ENCODE results near the gene PREB. TPM values are rescaled to one million over a fixed set of nuclear protein-coding genes. Genes with fewer than 3 reads are reported as not detected.

The PREB gene, protein sequence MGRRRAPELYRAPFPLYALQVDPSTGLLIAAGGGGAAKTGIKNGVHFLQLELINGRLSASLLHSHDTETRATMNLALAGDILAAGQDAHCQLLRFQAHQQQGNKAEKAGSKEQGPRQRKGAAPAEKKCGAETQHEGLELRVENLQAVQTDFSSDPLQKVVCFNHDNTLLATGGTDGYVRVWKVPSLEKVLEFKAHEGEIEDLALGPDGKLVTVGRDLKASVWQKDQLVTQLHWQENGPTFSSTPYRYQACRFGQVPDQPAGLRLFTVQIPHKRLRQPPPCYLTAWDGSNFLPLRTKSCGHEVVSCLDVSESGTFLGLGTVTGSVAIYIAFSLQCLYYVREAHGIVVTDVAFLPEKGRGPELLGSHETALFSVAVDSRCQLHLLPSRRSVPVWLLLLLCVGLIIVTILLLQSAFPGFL
- 112 and 119 TPM in 2 replicates for total RNA-seq (2016; rRNA removed; fragmentation: Illumina TruSeq; extraction: Trizol)
- 39.9 and 63.7 TPM in 2 replicates for total RNA-seq (2016; cell fraction: cytosol; rRNA removed; fragmentation: Illumina TruSeq; extraction: Trizol; ENCODE audit: low read depth)
- total RNA-seq (2016; cell fraction: insoluble cytoplasmic fraction; rRNA removed; fragmentation: Illumina TruSeq; extraction: Trizol): 110 and 115 TPM in 2 replicates
- 96.6 and 139 TPM in 2 replicates for total RNA-seq (2016; cell fraction: membrane; rRNA removed; fragmentation: Illumina TruSeq; extraction: Trizol)
- total RNA-seq (2016; cell fraction: nucleus; rRNA removed; fragmentation: Illumina TruSeq; extraction: Trizol): 53.1 and 57.3 TPM in 2 replicates
- polyA plus RNA-seq (2011; rRNA removed): 192 and 208 TPM in 2 replicates
- 183 and 221 TPM in 2 replicates for polyA plus RNA-seq (2011; cell fraction: cytosol; rRNA removed)
- polyA plus RNA-seq (2011; cell fraction: nucleus; rRNA removed): 169 and 222 TPM in 2 replicates
- polyA plus RNA-seq (2012): 99.5 and 112 TPM in 2 replicates
- polyA plus RNA-seq (2016; cell fraction: cytosol; fragmentation: Illumina TruSeq; extraction: Trizol; ENCODE audit: low read depth): 38.3 and 64.2 TPM in 2 replicates
- 119 and 122 TPM in 2 replicates for polyA plus RNA-seq (2016; cell fraction: insoluble cytoplasmic fraction; fragmentation: Illumina TruSeq; extraction: Trizol; ENCODE audit: low read depth)
- polyA plus RNA-seq (2016; cell fraction: membrane; fragmentation: Illumina TruSeq; extraction: Trizol; ENCODE audit: low read depth): 80.1 and 115 TPM in 2 replicates
- polyA plus RNA-seq (2016; cell fraction: nucleus; fragmentation: Illumina TruSeq; extraction: Trizol; ENCODE audit: insufficient read depth, low read depth): 90.6 and 93.2 TPM in 2 replicates
- polyA minus RNA-seq (2011; rRNA and poly(A)+ RNA removed; ENCODE audit: low replicate concordance): 178 and 487 TPM in 2 replicates
- polyA minus RNA-seq (2011; cell fraction: cytosol; rRNA and poly(A)+ RNA removed): 57.6 and 60.2 TPM in 2 replicates
- 52.7 and 73.4 TPM in 2 replicates for polyA minus RNA-seq (2011; cell fraction: nucleus; rRNA and poly(A)+ RNA removed)
- percentile 84 among the genes with signal in this experiment for Bru-seq, nascent RNA
- percentile 87 among the genes with signal in this experiment for BruChase-seq, experiment 1, labeled RNA remaining after a 6-hour chase
- BruChase-seq, experiment 2, labeled RNA remaining after a 2-hour chase: percentile 83 among the genes with signal in this experiment
- long read RNA-seq, experiment 1, transcript PREB-201 (9 exons, 2,166 nt): major isoform, 236 of 289 reads
- long read RNA-seq, experiment 1, partial matches to known transcripts: 20 of 289 reads
- long read RNA-seq, experiment 1, other reads (novel, unspliced or antisense): 32 of 289 reads
- long read RNA-seq, experiment 2, transcript PREB-201 (9 exons, 2,166 nt): major isoform, 188 of 330 reads
- long read RNA-seq, experiment 2, partial matches to known transcripts: 53 of 330 reads
- long read RNA-seq, experiment 2, other reads (novel, unspliced or antisense): 89 of 330 reads

DNA sequence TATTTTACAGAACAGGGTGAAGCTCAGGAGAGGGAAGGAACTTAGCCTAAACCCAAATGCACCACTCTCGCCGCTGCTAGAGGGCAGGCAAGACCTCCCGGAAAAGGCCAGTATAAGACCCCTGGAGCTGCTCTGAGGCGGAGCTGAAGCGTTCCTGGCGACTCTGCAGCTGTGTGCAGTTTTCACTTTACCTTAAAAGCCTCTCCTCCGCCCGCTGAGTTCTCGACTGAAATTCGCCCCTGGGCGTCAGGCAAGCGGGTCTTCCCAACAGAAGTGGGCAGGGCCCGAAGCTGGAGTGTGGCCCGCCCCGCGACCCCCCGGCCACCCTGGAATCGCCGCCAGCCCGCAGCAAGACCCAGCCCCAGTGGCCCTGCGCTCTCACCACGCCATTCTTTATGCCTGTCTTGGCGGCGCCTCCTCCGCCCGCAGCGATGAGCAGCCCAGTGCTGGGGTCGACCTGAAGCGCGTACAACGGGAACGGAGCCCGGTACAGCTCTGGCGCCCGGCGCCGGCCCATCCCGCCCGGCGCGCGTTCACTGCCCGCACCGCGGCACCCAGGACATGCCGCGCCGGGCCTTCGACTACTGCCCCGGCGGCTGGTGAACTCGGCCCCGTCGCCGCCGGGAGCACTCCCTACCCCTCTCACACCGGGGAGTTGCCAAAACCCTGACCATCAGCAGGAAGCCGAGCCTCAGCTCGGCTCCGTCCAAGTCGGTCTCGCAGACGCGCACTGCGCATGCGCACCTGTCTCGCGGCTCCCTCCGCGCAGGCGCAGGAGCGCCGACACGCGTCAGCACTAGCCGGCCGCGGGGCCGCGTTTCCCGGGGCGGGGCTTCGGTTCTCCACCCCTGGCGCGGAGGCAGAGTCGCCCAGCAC lies at the start of gene PREB:
Gene PREB, minus strand, starts transcription at position 732 of the 876 bp plus-strand sequence. Its CDS starts 215 bp downstream, at position 517.
- peak within 1 kb of the TSS; percentile 92 to 100 (median 96) for H3K4me3 ChIP-seq (replicated peaks in 1 of 3; ENCODE audit: insufficient read depth in 1 of 3, low read depth in 2 of 3, low read length in 3 of 3)
- H3K36me3 ChIP-seq (replicated peaks in 1 of 2; ENCODE audit: control insufficient read depth in 1 of 2, insufficient read depth in 2 of 2, low read length in 2 of 2): peaks cover 20 to 34% of the 10 kb centered on the region in 2 experiments
- no peak within 1 kb of the TSS for H2AFZ ChIP-seq (ENCODE audit: low read length)
- WGBS (ENCODE audit: low lambda C conversion rate): under 1% methylated on average over 34 of the region's 86 CpGs
- H3K27me3 ChIP-seq (ENCODE audit: control insufficient read depth in 1 of 2, insufficient read depth in 2 of 2, low read length in 2 of 2): peaks cover 6 to 14% of the 10 kb centered on the region in 2 experiments; a peak in 3 of 5 replicates
- H3K4me2 ChIP-seq (ENCODE audit: low read depth, low read length): peak within 1 kb of the TSS; percentile 96
- H3K9me3 ChIP-seq (ENCODE audit: low read length): no peaks in the 10 kb centered on the region
- BruUV-seq (replicated peaks): no TSS peak
- intact Hi-C loops (cut with micrococcal nuclease; ENCODE audit: unreplicated experiment): loop anchor here (1.0 to 2.0 kb wide), 2 partner anchors 11 to 57 kb away; partner anchors contain the start of gene ABHD1
- ATAC-seq (peak; percentile 83), FAIRE-seq (peak; percentile 69), DNase-seq (ENCODE audit: low spot score) (peak; percentile 91)
- H3K27ac ChIP-seq (ENCODE audit: extremely low read length, insufficient read depth, low read length): peak within 1 kb of the TSS; percentile 72
- ChIA-PET POLR2A (interaction anchor here (0.9 to 3.6 kb wide), 26 partner anchors 10 to 129 kb away, joined by 3 to 76 read pairs (median 6); partner anchors contain the start of genes ABHD1, AGBL5, ATRAID and CGREF1), CTCF (ENCODE audit: low intra/inter-chr PET ratio, low total read pairs) (interaction anchor here (1.8 kb wide), 1 partner anchor 57 kb away, joined by 10 read pairs; no protein-coding TSS in a partner anchor)
- in situ Hi-C loops (cut with HindIII; ENCODE audit: extremely low pct_ligation_motif_present, low pct_unique_long_range_greater_than_20kb): no loop called here
- H3K4me1 ChIP-seq (ENCODE audit: insufficient read depth, low read length): peaks cover 52% of the 10 kb centered on the region
- no peaks in the 10 kb centered on the region; the same call in 1 of the 2 replicates for H4K20me1 ChIP-seq (ENCODE audit: insufficient read depth, low read length)
- peak within 1 kb of the TSS; percentile 98 for H3K9ac ChIP-seq (ENCODE audit: insufficient read depth, low read depth, low read length)
- peaks cover 22% of the 10 kb centered on the region for H3K79me2 ChIP-seq (ENCODE audit: insufficient read depth, low read length)
- no peak; the same call in 1 of the 2 replicates for TF ChIP-seq WIZ (CRISPR knock-in tag; IDR thresholded peaks at IDR 0.05)
- TF ChIP-seq, protein P1, sequence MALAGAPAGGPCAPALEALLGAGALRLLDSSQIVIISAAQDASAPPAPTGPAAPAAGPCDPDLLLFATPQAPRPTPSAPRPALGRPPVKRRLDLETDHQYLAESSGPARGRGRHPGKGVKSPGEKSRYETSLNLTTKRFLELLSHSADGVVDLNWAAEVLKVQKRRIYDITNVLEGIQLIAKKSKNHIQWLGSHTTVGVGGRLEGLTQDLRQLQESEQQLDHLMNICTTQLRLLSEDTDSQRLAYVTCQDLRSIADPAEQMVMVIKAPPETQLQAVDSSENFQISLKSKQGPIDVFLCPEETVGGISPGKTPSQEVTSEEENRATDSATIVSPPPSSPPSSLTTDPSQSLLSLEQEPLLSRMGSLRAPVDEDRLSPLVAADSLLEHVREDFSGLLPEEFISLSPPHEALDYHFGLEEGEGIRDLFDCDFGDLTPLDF (CRISPR knock-in tag; IDR thresholded peaks at IDR 0.05): peak; percentile 89
- TF ChIP-seq, protein P2, sequence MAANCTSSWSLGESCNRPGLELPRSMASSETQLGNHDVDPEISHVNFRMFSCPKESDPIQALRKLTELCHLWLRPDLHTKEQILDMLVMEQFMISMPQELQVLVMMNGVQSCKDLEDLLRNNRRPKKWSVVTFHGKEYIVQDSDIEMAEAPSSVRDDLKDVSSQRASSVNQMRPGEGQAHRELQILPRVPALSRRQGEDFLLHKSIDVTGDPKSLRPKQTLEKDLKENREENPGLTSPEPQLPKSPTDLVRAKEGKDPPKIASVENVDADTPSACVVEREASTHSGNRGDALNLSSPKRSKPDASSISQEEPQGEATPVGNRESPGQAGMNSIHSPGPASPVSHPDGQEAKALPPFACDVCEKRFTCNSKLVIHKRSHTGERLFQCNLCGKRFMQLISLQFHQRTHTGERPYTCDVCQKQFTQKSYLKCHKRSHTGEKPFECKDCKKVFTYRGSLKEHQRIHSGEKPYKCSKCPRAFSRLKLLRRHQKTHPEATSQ (CRISPR knock-in tag; IDR thresholded peaks at IDR 0.05; ENCODE audit: borderline replicate concordance): peak; percentile 11; the same call in 1 of the 2 replicates
- 0 out of 2 replicates have a peak, but pooled peaks have one; percentile 15 for TF ChIP-seq ARNTL (CRISPR knock-in tag; IDR thresholded peaks at IDR 0.05)
- no peak; the same call in 1 of the 2 replicates for TF ChIP-seq RXRB (CRISPR knock-in tag; IDR thresholded peaks at IDR 0.05; ENCODE audit: borderline replicate concordance)
- TF ChIP-seq ZNF616 (CRISPR knock-in tag; IDR thresholded peaks at IDR 0.05; ENCODE audit: low read depth): no peak
- no peak for TF ChIP-seq CC2D1A (CRISPR knock-in tag; IDR thresholded peaks at IDR 0.05)
- no peak for TF ChIP-seq JDP2 (CRISPR knock-in tag; IDR thresholded peaks at IDR 0.05; ENCODE audit: borderline replicate concordance)
- TF ChIP-seq, protein P3, sequence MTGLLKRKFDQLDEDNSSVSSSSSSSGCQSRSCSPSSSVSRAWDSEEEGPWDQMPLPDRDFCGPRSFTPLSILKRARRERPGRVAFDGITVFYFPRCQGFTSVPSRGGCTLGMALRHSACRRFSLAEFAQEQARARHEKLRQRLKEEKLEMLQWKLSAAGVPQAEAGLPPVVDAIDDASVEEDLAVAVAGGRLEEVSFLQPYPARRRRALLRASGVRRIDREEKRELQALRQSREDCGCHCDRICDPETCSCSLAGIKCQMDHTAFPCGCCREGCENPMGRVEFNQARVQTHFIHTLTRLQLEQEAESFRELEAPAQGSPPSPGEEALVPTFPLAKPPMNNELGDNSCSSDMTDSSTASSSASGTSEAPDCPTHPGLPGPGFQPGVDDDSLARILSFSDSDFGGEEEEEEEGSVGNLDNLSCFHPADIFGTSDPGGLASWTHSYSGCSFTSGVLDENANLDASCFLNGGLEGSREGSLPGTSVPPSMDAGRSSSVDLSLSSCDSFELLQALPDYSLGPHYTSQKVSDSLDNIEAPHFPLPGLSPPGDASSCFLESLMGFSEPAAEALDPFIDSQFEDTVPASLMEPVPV (CRISPR knock-in tag; IDR thresholded peaks at IDR 0.05): peak; percentile 81
- TF ChIP-seq ZBTB42 (CRISPR knock-in tag; IDR thresholded peaks at IDR 0.05): peak; percentile 92; the same call in 1 of the 2 replicates

Data from HepG2 (cell line).